Neutrophil (primary cell): ENCODE measurements around the gene HS3ST3A1.

Source experiments
- H3K27ac ChIP-seq: fragments of 200-600 bp; sonication (generic); 2 replicates; pipeline ENCODE4 v1.5.1; 2016; ENCODE audit warnings: mild to moderate bottlenecking, moderate library complexity
- H3K27me3 ChIP-seq: fragments of 200-600 bp; sonication (generic); 2 replicates; pipeline ENCODE4 v1.6.0; 2016; ENCODE audit warnings: mild to moderate bottlenecking
- H3K36me3 ChIP-seq: fragments of 200-600 bp; sonication (generic); 2 replicates; pipeline ENCODE4 v1.5.1; 2017
- H3K4me1 ChIP-seq, 2 experiments: fragments of 200-600 bp in 1 of 2; sonication (generic) in 1 of 2; 1 replicate in 1 of 2; 2 replicates in 1 of 2; pipeline versions ENCODE4 v1.5.1 to v1.6.1; 2013 to 2016; ENCODE audit warnings: low read depth in 1 of 2, low read length in 1 of 2, mild to moderate bottlenecking in 1 of 2, moderate library complexity in 1 of 2; ENCODE audit not compliant: control insufficient read depth in 1 of 2, insufficient read depth in 1 of 2
- H3K4me3 ChIP-seq, 2 experiments: fragments of 200-600 bp in 1 of 2; sonication (generic) in 1 of 2; 1 replicate in 1 of 2; 2 replicates in 1 of 2; pipeline ENCODE4 v1.5.1; 2013 to 2016; ENCODE audit warnings: low read depth in 1 of 2, low read length in 1 of 2, mild to moderate bottlenecking in 1 of 2, moderate library complexity in 1 of 2
- H3K9me3 ChIP-seq: fragments of 200-600 bp; sonication (generic); 2 replicates; pipeline ENCODE4 v1.5.1; 2016
- CTCF ChIP-seq: fragments of 200-600 bp; sonication (generic); IDR thresholded peaks from 2 replicates; pipeline ENCODE4 v1.5.1; 2016; ENCODE audit warnings: antibody characterized with exemption

Gene HS3ST3A1

DNA sequence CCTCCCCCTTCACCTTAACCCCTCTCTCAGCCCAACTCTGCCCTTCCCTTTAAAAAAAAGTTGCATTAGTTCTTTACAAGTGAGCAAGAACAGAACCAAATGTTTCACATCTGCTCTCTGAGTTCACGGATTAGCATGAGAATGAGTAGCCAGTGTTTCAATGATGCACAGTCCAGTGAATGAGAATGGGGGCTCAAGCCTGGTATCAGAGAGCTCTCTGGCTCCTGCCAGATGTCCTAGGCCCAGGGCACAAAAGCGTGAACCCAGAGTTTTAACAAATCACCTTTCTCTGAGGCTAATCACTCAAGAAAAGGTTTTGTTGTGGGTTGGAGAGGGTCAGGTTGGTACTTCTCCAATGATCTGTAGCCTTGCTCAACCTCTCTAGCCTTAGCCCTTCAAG lies 41.5 kb upstream of the HS3ST3A1 start:
- TF ChIP-seq CTCF = no peak
- Histone ChIP-seq H3K27me3 (no peaks in the 10 kb centered on the region), H3K36me3 (no peaks in the 10 kb centered on the region), H3K4me1 (no peaks in the 10 kb centered on the region), H3K4me3 (no peak overlapping the region), H3K9me3 (no peaks in the 10 kb centered on the region), H3K27ac (no peak overlapping the region)

GRCh38 chr17:13642188-13642587 lies 40.5 kb upstream of the HS3ST3A1 start:
- TF ChIP-seq CTCF = no peak
- H3K9me3 ChIP-seq = no peaks in the 10 kb centered on the region
- H3K27ac ChIP-seq = no peak overlapping the region
- H3K4me1 ChIP-seq = no peaks in the 10 kb centered on the region
- no peaks in the 10 kb centered on the region for H3K27me3 ChIP-seq
- no peaks in the 10 kb centered on the region for H3K36me3 ChIP-seq
- H3K4me3 ChIP-seq = no peak overlapping the region

DNA sequence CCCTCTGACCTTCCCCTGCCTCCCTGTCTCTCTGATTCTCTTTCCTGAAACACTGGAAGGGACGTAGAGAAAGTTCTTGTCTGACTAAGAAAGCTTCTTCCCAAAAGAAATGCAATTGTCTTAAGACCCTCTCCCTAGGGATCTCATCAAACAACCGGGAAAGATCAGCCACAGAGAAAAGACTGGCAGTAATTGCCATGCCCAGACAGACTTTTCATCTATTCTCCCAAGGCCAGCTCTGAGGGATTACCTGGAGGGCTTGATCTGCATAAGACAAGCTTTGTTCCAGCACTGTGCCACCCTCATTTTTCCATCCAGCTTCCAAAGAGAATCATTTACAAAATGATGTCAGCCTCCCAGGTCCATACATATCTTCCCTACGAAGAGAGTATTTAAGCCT lies 38.8 kb upstream of the HS3ST3A1 start:
- H3K4me3 ChIP-seq = no peak overlapping the region
- no peaks in the 10 kb centered on the region for H3K4me1 ChIP-seq
- H3K36me3 ChIP-seq = no peaks in the 10 kb centered on the region
- H3K27ac ChIP-seq = no peak overlapping the region
- H3K9me3 ChIP-seq = no peaks in the 10 kb centered on the region
- H3K27me3 ChIP-seq = no peaks in the 10 kb centered on the region
- TF ChIP-seq CTCF = no peak

GRCh38 chr17:13638855-13639458 lies 37.2 kb upstream of the HS3ST3A1 start:
- no peak for TF ChIP-seq CTCF
- no peaks in the 10 kb centered on the region for H3K9me3 ChIP-seq
- no peak overlapping the region for H3K4me3 ChIP-seq
- no peak overlapping the region for H3K27ac ChIP-seq
- H3K36me3 ChIP-seq = no peaks in the 10 kb centered on the region
- no peaks in the 10 kb centered on the region for H3K4me1 ChIP-seq
- H3K27me3 ChIP-seq = no peaks in the 10 kb centered on the region

DNA sequence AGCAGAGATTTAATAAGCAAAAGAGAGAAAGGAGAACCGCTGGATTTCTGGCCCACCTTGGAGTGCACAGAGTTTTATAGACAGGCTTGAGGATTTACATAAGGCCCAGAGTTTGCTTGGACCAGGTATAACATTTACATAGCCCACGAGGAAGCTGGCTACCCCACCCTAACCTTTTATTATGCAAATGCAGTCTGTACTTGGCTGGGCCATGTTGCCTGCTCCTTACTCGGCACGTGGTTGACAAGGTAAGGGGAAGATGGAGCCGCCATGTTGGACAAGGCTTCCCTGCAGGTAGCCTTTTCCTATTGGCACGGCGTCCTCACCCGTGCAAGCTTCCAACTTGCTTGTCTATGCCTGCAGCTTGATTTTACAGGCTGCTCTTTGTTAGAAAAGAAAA lies 35.2 kb upstream of the HS3ST3A1 start:
- Histone ChIP-seq H3K27me3 (no peaks in the 10 kb centered on the region), H3K36me3 (no peaks in the 10 kb centered on the region), H3K4me3 (no peak overlapping the region), H3K9me3 (no peaks in the 10 kb centered on the region), H3K4me1 (no peaks in the 10 kb centered on the region), H3K27ac (no peak overlapping the region)
- no peak for TF ChIP-seq CTCF

GRCh38 chr17:13635951-13636350 lies 34.2 kb upstream of the HS3ST3A1 start:
- H3K27me3 ChIP-seq = no peaks in the 10 kb centered on the region
- no peaks in the 10 kb centered on the region for H3K9me3 ChIP-seq
- H3K36me3 ChIP-seq = no peaks in the 10 kb centered on the region
- no peak overlapping the region for H3K27ac ChIP-seq
- no peak overlapping the region for H3K4me3 ChIP-seq
- TF ChIP-seq CTCF = no peak
- H3K4me1 ChIP-seq = no peaks in the 10 kb centered on the region
